ENCODE data around the gene PCNX2.

PCNX2 gene

DNA sequence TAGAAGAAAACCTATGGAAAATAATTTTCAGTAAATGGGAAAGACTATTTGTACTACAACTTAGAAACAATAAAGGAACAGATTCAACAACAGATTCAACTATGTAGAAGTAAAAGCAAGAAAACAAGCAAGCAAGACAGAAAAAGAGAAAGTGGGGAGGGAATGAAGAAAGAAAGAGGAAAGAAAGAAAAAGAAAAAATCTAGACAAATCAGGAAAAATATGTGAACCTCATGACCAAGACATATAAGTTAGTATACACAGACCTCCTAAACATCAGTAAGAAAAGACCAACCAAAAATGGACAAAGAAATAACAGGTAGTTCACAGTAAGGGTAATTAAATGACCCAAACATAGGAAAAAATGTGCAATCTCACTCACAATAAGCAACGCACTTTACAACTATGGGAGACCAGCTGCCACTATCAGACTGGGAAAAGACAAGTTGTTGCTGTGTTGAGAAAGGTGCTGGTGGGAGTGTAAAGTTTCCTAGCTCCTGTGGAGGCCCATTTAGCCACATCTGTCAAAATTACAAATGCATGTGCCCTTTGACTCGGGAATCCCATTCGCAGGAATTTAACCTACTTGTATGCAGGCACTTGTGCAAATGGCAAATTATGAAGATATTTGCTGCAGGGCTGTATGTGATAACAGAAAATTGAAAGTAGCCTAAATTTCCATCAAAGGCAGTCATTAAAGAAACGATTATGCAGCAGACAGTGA, 18.1 kb upstream of the PCNX2 start:
- Histone ChIP-seq H3K4me3 (ENCODE audit: low read depth, low read length) (no peak overlapping the region), H3K4me1 (ENCODE audit: control insufficient read depth, insufficient read depth, low read length) (no peaks in the 10 kb centered on the region), H3K9me3 (ENCODE audit: control insufficient read depth, insufficient read depth, low read length) (no peaks in the 10 kb centered on the region), H3K27me3 (ENCODE audit: control insufficient read depth, insufficient read depth, low read length) (no peaks in the 10 kb centered on the region), H3K9ac (ENCODE audit: low read depth, low read length) (no peak overlapping the region), H3K36me3 (ENCODE audit: control insufficient read depth, insufficient read depth, low read length) (no peaks in the 10 kb centered on the region)

DNA sequence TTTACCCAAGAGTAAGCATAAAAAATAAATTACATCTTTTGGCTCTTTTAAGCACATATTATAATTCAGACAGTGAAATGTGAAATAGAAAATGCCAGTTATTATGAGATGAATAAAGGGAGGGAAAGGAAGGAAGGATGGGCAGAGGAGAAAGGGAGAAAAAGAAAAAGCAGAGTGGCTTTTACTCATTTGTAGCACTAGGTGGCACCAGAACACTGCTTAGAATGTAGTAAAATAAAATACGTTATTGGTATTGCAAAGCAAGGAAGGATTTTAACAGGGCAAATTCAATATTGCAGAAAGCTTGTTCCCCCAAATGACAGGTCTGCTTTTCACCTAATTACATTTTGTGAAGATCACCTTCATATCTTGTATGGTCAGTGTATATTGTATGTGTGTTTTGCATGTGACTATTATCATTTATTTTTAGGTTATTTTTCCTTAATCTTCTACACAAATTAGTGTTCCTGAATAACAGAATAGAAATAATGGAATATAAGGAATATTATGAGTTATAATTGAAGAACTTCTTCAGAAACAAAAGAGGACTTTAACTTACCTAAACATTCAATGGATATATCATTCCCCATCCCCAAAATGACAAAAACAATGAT, 9.1 kb upstream of the PCNX2 start:
- H3K4me3 ChIP-seq (ENCODE audit: low read depth, low read length): no peak overlapping the region
- H3K27me3 ChIP-seq (ENCODE audit: control insufficient read depth, insufficient read depth, low read length): no peaks in the 10 kb centered on the region
- H3K9ac ChIP-seq (ENCODE audit: low read depth, low read length): no peak overlapping the region
- H3K36me3 ChIP-seq (ENCODE audit: control insufficient read depth, insufficient read depth, low read length): no peaks in the 10 kb centered on the region
- H3K9me3 ChIP-seq (ENCODE audit: control insufficient read depth, insufficient read depth, low read length): no peaks in the 10 kb centered on the region
- peaks cover 4% of the 10 kb centered on the region for H3K4me1 ChIP-seq (ENCODE audit: control insufficient read depth, insufficient read depth, low read length)

DNA sequence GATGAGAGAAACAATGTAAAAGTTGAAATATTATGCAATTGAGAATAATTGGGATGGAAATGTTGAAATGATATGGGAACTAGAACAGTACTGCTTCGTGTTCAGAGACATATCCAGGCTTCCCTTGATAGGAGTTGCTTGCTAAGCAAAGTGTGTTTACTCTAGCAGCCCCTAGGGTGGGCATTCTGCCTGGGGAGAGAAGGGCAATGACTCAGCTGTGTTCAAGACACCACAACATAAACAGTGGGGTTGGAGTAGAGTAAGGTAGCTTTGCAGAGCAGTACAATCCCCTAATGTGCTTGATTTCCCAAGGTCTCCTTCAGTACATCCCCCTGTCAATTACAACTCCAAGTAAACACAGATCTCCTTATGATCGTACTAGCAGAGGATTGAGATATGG, 4.8 kb upstream of the PCNX2 start:
- H3K9ac ChIP-seq (ENCODE audit: low read depth, low read length): no peak overlapping the region
- no peak overlapping the region for H3K4me3 ChIP-seq (ENCODE audit: low read depth, low read length)
- H3K36me3 ChIP-seq (ENCODE audit: control insufficient read depth, insufficient read depth, low read length): no peaks in the 10 kb centered on the region
- H3K27me3 ChIP-seq (ENCODE audit: control insufficient read depth, insufficient read depth, low read length): no peaks in the 10 kb centered on the region
- H3K4me1 ChIP-seq (ENCODE audit: control insufficient read depth, insufficient read depth, low read length): peaks cover 4% of the 10 kb centered on the region
- no peaks in the 10 kb centered on the region for H3K9me3 ChIP-seq (ENCODE audit: control insufficient read depth, insufficient read depth, low read length)

DNA sequence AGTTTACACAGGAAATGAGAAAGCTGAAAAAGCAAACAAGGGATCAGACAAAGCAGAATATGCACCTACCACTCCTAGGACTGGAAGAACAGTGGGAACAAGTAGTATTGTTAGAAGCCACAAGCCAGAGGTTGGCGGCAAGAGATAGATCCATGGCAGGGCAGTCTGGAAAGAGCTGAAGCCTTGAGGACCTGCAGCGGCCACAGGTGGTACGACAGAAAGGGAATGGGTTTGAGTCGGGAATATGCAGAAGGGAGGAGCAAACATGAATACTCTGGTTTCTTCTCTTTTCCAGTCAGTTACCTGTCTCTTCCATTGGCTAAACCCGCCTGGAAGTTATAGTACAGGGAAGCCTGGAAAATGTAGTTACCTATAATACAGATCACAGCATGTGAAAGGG, 3.9 kb upstream of the PCNX2 start:
- Histone ChIP-seq H3K27me3 (ENCODE audit: control insufficient read depth, insufficient read depth, low read length) (no peaks in the 10 kb centered on the region), H3K9ac (ENCODE audit: low read depth, low read length) (no peak overlapping the region), H3K4me1 (ENCODE audit: control insufficient read depth, insufficient read depth, low read length) (peaks cover 4% of the 10 kb centered on the region), H3K4me3 (ENCODE audit: low read depth, low read length) (no peak overlapping the region), H3K9me3 (ENCODE audit: control insufficient read depth, insufficient read depth, low read length) (no peaks in the 10 kb centered on the region), H3K36me3 (ENCODE audit: control insufficient read depth, insufficient read depth, low read length) (no peaks in the 10 kb centered on the region)

DNA sequence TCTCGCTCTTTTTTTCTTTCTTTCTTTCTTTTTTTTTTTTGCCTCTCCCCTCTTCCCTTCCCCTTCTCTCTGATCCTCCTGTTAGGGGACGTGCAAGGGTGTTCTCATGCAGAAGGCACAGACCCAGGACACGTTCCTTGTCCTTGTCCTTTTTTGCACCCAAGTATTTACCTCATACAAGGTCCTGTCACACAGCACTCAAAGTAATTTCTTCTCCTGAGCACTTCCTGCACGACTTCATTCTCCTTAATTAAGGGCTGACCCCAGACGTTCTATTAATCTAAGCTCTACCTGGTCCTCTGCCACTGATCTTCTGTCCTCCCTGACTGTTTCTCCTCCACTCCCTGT, 424 bp upstream of the PCNX2 start:
- H3K36me3 ChIP-seq (ENCODE audit: control insufficient read depth, insufficient read depth, low read length): no peaks in the 10 kb centered on the region
- no peaks in the 10 kb centered on the region for H3K27me3 ChIP-seq (ENCODE audit: control insufficient read depth, insufficient read depth, low read length)
- peak overlapping the region; percentile 18 for H3K4me3 ChIP-seq (ENCODE audit: low read depth, low read length)
- H3K9ac ChIP-seq (ENCODE audit: low read depth, low read length): no peak overlapping the region
- H3K4me1 ChIP-seq (ENCODE audit: control insufficient read depth, insufficient read depth, low read length): peaks cover 13% of the 10 kb centered on the region
- H3K9me3 ChIP-seq (ENCODE audit: control insufficient read depth, insufficient read depth, low read length): no peaks in the 10 kb centered on the region

DNA sequence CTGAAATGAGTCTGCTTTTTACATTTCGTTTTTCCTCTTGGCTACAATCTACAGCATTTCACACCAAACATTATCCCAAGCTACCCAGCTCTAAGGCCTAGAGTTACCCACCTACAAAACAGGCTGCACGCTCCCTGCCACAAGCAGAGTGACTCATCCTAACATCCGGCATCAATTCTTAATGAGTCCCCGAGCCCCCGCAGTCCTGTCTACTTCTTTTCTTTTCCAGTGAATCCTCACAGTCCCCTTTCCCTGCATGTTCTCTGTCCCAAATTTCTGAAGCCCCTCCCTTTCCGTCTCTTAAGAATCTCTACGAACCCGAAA, 650 bp downstream of the PCNX2 start:
- Histone ChIP-seq H3K9me3 (ENCODE audit: control insufficient read depth, insufficient read depth, low read length) (no peaks in the 10 kb centered on the region), H3K9ac (ENCODE audit: low read depth, low read length) (peak overlapping the region; percentile 73), H3K27me3 (ENCODE audit: control insufficient read depth, insufficient read depth, low read length) (no peaks in the 10 kb centered on the region), H3K4me3 (ENCODE audit: low read depth, low read length) (peak overlapping the region; percentile 75), H3K36me3 (ENCODE audit: control insufficient read depth, insufficient read depth, low read length) (no peaks in the 10 kb centered on the region), H3K4me1 (ENCODE audit: control insufficient read depth, insufficient read depth, low read length) (peaks cover 11% of the 10 kb centered on the region)

DNA sequence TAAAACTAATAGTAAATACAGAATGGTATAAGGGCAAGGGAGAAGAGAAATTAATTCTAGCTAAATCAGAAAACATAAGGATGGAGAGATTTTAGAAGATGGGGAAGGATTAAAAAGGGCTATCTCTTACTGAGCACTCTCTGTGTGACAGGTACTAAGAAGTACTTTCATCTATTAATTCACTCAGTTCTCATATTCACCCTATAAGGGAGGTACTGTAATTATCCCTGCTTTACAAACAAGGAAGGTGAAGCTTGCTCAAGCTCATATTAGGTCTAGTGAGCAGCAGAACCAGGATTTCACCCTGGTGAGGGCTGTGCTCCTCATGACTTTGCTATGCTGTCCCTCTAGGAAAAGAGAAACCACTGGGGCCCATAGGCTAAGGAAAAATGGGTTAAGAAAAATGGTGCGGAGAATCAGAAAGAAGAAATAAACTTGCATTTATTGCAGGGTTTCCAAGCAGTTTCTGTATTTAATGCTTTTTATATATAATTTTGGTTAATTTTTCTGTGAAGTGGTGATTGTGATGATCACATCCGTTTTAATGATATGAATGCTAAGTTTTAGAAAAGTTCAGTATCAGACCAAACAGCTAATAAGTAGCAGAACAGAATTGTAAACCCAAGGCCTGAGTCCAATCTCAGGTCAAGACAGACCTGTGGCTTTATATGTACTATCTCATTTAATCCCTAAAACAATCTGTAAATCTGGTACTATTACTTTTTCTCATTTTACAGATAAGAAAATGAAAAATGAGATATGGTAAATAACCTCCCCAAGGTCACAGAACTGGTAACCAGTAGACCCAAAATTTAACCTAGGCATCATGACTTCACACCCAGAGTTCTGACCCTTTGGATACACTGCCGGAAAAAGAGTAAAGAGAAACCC, 1.7 kb downstream of the PCNX2 start:
- peaks cover 16% of the 10 kb centered on the region for H3K4me1 ChIP-seq (ENCODE audit: control insufficient read depth, insufficient read depth, low read length)
- no peaks in the 10 kb centered on the region for H3K27me3 ChIP-seq (ENCODE audit: control insufficient read depth, insufficient read depth, low read length)
- no peaks in the 10 kb centered on the region for H3K9me3 ChIP-seq (ENCODE audit: control insufficient read depth, insufficient read depth, low read length)
- peak overlapping the region; percentile 75 for H3K4me3 ChIP-seq (ENCODE audit: low read depth, low read length)
- no peaks in the 10 kb centered on the region for H3K36me3 ChIP-seq (ENCODE audit: control insufficient read depth, insufficient read depth, low read length)
- no peak overlapping the region for H3K9ac ChIP-seq (ENCODE audit: low read depth, low read length)

DNA sequence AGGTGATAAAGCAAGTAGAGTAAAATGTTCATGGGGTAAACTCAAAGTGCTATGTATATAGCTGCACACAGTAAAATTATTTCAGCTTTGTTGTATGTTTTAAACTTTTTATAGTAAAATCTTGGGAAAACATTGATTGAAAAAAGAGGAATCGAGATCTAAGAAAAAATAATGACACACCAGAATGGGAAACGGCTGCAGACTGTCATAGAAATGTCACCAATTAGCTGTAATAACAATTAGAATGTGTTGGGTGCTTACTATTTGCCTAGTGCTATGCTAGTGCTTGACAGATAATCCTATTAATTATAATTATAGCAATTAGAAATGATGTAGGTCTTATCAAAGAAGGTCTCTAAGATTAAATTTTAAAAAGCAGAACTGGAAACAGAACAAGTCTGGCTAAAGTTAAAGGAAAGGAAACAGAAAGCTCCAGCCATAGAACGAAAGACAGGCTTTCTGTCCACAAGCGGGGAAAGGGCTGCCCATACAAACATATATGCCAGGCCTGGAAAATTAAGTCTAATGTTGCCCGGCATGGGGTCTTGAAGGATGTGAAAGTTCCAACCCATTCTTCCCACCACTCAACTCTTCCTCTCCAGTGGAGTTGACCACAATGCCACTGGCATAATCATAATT, 5.0 kb downstream of the PCNX2 start:
- Histone ChIP-seq H3K4me3 (ENCODE audit: low read depth, low read length) (no peak overlapping the region), H3K9me3 (ENCODE audit: control insufficient read depth, insufficient read depth, low read length) (no peaks in the 10 kb centered on the region), H3K36me3 (ENCODE audit: control insufficient read depth, insufficient read depth, low read length) (no peaks in the 10 kb centered on the region), H3K9ac (ENCODE audit: low read depth, low read length) (no peak overlapping the region), H3K27me3 (ENCODE audit: control insufficient read depth, insufficient read depth, low read length) (no peaks in the 10 kb centered on the region), H3K4me1 (ENCODE audit: control insufficient read depth, insufficient read depth, low read length) (peaks cover 16% of the 10 kb centered on the region)

DNA sequence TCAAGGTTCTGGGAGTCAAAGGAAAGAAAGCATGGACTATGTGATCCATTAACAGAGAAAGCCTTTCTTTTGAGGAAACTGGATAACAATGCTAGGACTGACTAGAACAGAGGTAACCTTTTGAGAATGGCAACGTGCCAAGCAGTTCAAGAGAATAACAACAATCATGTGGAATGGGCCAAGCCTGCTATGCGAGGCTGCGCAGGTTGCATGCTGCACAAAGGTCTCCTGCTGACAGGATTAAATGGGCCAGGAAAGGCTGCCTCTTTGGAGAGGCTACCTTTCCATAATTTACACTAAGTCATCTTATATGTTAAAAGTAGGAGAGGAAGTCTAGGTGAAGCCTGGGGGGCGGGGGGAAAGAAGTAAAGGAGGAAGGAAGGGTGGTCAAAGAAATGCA, 5.8 kb downstream of the PCNX2 start:
- Histone ChIP-seq H3K36me3 (ENCODE audit: control insufficient read depth, insufficient read depth, low read length) (no peaks in the 10 kb centered on the region), H3K27me3 (ENCODE audit: control insufficient read depth, insufficient read depth, low read length) (no peaks in the 10 kb centered on the region), H3K9me3 (ENCODE audit: control insufficient read depth, insufficient read depth, low read length) (no peaks in the 10 kb centered on the region), H3K4me1 (ENCODE audit: control insufficient read depth, insufficient read depth, low read length) (peaks cover 16% of the 10 kb centered on the region), H3K9ac (ENCODE audit: low read depth, low read length) (no peak overlapping the region), H3K4me3 (ENCODE audit: low read depth, low read length) (no peak overlapping the region)

DNA sequence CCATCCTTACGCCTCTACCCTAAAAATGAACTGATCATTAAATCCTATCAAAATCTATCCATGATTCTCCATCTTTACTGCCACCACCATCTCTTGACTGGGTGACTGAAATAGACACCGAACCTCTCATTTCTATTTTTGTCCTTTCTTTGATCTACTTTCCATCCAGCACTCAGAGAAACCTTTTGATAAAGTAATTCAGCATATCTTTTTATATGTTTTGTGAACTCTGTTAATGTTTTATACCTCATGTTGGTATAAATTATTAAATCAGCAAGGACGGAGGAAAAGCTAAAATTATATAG, 13.0 kb downstream of the PCNX2 start:
- Histone ChIP-seq H3K27me3 (ENCODE audit: control insufficient read depth, insufficient read depth, low read length) (no peaks in the 10 kb centered on the region), H3K4me3 (ENCODE audit: low read depth, low read length) (no peak overlapping the region), H3K9ac (ENCODE audit: low read depth, low read length) (no peak overlapping the region), H3K36me3 (ENCODE audit: control insufficient read depth, insufficient read depth, low read length) (no peaks in the 10 kb centered on the region), H3K4me1 (ENCODE audit: control insufficient read depth, insufficient read depth, low read length) (no peaks in the 10 kb centered on the region), H3K9me3 (ENCODE audit: control insufficient read depth, insufficient read depth, low read length) (no peaks in the 10 kb centered on the region)

DNA sequence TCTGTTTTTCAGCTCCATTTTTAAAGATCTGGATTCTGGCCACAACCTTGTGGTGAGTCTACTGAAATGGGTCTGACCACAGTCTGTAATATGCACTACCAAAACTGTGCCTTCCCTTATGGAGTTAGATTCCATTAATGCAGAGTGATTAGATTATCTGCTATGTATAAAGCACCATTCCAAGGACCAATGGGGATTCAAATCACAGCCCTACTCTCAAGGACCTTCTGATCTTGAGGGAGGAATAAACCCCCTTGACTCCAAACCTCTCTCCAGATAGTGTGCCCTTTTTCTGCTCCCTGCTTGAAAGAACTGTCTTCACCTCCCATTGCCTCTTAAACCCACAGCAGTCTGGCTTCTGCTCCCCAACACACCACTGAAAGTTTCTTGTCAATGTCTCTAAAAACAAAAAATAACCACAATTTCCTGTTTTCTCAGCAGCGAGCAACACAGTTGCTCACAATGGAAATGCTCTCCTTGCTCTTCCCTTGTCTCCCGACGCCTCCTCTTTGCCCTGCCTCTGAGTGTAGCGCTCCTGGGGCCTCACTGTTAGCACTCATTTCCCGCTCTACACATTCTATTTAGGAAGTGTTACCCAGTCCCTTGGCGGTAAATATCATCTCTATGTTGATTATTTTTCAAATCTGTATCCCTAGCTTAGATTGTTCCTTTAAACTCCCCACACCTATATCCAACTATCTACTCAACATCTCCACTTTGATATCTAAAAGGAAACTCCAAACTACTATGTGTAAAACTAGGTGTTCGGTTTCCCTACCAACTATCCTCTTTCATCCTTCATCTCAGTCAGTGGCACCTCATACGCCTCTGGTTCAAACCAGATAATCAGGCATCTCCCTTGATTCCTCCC, 13.6 kb downstream of the PCNX2 start:
- Histone ChIP-seq H3K4me3 (ENCODE audit: low read depth, low read length) (no peak overlapping the region), H3K4me1 (ENCODE audit: control insufficient read depth, insufficient read depth, low read length) (no peaks in the 10 kb centered on the region), H3K36me3 (ENCODE audit: control insufficient read depth, insufficient read depth, low read length) (no peaks in the 10 kb centered on the region), H3K27me3 (ENCODE audit: control insufficient read depth, insufficient read depth, low read length) (no peaks in the 10 kb centered on the region), H3K9me3 (ENCODE audit: control insufficient read depth, insufficient read depth, low read length) (no peaks in the 10 kb centered on the region), H3K9ac (ENCODE audit: low read depth, low read length) (no peak overlapping the region)

All from iPS-15b (cell line).